Activated CD4-positive, alpha-beta T cell treated with anti-CD3 and anti-CD28 coated beads for 24 hours (primary cell): ENCODE results near the gene CHID1.

Experiments
- DNase-seq, 2 donors: peaks; one replicate each; pipeline ENCODE4 v3.0.0-alpha.2; 2020; ENCODE audit warnings: low read depth in 2 of 2

Gene CHID1

DNA sequence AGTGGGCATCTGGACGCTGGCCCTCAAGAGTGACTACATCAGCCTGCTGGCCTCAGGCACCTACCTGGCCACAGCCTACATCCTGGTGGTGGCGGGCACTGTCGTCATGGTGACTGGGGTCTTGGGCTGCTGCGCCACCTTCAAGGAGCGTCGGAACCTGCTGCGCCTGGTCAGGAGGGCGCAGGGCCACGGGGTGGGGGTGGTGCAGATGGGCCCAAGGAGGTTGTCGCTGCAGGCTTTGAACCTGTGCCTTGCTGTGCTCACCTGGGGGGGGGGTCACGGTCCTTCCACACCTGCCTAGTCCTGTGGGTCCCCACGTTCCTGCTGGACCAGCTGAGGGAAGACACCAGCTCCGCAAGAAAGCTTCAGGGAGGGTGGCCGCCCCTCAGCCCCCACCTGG, 74.3 kb downstream of the CHID1 start:
- DNase-seq: no peak

DNA sequence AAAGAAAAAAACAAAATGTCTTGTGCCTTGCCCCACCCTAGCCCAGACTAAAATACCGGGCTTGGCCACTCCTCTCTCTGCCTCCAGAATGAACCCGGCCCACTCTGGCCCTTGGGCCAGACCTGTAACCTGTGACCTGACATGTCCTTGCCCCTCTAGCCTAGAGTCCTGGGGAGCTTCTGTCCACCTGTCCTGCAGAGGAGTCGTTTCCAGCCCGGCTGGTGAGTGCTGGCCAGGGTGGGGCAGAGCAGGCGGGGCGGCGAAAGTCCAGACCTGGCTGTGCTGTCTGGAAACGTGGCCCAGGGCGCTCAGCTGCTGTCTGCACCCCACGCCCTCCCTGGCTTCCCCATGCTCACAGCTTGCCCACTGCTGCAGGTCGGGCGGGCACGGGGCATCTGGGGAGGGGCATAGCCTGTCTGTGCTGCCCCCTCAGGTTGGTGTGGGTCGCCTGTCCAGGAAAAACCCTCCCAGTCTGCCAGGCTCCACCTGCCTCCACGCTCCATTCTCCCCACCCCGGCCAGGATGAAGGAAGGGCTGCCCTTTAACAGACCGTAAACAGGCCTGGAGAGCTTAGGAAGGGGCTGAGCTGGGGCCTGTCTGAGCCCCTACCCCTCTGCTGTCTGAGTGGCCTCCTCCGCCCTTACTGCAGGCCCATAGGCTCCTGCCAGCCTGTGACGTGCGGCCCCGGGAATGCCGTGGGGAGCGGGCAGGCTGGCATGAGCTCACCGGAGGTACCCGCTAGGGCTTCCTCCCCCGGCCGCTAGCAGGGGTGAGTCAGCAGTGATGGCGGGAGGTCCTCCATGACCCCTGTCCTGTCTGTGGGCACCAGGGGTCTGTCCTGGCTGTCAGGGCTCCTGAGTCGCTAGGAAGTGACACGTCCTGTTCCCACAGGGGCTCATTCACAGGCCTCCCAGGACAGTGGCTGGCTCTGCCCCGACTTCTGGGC, 76.0 kb downstream of the CHID1 start:
- no peak for DNase-seq

DNA sequence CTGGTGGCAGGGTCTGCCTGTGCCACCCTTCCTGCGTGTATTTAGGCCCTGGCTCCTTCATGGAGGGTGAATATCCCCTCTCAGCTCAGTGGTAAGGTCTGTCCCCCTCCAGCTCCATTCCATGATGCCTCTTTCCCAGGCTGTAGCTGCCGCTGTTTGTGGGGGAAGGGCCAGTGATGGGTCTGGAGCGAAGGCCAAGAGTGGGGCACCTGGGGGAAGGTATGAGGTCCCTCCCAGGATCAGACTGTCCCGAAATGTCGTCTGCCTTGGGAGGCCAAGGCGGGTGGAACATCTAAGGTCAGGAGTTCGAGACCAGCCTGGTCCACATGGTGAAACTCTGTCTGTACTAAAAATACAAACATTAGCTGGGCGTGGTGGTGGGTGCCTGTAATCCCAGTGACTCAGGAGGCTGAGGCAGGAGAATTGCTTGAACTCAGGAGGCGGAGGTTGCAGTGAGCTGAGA, 76.7 kb downstream of the CHID1 start:
- no peak for DNase-seq

DNA sequence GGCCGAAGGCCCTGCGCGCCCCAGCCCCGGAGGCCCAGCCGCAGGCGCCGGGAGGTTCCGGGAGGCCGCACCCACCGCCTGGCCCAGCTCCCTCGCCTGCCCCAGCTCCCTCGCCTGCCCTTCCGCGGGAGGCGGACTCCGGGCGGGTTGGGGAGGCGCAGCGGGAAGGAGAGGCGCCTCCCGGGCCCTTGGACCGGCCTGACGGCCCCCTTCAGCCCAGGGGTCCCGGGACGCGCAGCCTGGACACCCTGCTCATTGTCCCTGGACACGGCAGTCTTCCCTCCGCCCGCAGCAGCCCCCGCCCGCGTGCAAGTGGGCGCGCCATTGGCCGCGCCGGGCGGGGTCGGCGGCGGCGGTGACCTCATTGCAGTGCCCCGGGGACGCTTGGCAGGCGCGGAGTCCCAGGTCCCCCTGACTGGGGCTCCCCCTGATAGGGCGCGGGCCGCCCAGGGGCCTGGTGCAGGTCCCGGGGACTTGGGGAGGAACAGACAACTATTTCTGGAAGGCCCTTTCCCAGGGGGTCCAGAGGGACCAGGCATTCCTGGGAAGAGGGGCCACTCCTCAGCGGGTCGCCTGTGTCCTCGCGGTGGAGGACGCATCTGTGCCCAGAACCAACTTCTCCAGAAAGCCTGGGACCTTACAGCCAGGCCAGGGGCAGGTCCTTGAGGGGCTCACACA, 77.4 kb downstream of the CHID1 start:
- no peak for DNase-seq

DNA sequence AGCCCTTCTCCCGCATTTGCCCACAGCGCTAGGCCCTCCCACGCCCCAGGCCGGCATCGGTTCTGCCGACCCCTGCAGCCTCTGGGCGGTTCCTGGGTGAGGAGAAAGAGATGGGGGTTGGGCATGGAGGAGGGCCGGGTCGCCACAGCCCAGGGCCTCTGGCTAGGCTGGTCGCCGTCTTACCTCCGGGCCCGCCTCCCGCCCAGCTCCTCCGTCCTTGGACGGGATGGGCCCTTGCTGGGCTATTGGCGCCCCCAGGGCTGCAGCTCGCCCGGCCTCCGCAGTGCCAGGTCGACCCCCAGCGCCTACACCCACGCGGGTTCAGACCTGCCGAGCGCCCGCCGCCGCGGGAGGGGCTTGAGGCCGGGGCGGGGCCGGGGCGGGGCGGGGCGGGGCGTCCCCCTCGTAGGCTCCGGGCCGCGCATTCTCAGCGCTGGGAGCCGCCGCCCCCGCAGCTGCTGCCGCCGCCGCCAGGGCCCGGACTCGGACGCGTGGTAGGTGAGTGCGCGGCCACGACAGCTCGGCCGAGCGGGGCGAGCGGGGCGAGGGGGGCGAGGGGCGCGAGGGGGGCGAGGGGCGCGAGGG, 78.0 kb downstream of the CHID1 start, which contains the start of gene CD151:
Gene CD151 (plus strand): TSS at position 424 of the 585 bp plus-strand sequence. CDS start 3,118 bp downstream, outside the sequence.
- peak in 1 of 2 donors; percentile 42 for DNase-seq

DNA sequence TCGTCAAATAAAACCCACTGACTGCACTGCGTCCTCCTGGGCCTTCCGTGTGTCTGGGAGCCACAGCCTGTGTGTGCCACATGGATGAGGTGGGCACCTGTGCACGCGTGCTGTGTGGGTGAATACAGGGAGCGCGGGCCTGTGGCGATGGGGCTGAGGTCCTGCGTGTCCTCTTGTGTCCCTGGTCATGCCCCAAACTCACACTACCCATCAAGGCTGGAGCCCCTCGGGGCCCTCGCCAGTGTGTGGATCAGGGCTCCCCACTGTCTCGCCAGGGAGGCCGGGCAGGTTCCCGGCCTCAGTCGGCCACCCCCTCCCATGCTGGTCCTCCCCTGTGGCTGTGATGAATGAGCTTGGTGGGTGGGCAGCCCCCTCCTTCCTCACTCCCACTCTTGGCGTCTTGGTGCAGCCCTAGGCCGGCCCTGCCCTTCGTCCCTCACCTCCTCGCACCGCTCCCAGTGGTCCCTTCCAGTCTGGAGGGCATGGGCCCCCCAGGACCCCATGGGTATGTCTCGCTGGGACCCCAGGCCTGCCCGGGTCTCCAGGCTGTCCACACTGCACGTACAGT, 78.6 kb downstream of the CHID1 start:
- no peak for DNase-seq

DNA sequence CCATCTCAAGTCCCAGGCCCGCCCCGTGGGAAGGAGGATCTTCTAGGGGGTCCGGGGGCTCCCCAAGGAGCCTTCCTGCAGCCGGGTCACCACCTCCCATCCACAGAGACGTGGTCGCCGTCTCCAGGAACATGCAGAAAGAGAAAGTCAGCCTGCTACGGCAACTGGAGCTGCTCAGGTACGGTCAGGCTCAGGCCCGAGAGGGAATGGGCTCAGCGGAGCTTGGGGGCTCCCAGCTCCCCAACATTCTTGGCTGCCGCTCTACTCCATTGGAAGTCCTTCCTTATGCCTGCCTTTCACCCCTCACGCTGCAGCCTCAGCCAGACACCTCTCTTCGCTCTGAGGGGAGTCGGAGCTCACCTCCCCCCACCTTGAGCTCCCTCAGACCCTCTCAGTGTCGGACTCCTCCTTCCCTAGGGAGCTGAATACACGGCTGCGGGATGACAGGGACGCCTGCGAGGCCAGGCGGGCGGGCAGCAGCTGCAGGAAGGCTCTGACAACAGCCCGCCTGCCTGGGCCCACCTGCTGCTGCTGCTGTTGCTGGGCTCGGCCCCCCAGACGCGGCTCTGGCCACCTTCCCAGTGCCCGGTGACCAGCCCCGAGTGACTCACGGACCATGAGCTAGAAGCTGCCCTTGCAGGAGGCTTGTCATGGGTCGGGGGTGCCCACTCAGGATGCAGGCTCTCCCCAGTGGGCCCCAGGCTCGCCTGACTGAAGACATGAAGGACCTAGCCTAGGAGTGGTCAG, 79.3 kb downstream of the CHID1 start:
- DNase-seq: no peak

DNA sequence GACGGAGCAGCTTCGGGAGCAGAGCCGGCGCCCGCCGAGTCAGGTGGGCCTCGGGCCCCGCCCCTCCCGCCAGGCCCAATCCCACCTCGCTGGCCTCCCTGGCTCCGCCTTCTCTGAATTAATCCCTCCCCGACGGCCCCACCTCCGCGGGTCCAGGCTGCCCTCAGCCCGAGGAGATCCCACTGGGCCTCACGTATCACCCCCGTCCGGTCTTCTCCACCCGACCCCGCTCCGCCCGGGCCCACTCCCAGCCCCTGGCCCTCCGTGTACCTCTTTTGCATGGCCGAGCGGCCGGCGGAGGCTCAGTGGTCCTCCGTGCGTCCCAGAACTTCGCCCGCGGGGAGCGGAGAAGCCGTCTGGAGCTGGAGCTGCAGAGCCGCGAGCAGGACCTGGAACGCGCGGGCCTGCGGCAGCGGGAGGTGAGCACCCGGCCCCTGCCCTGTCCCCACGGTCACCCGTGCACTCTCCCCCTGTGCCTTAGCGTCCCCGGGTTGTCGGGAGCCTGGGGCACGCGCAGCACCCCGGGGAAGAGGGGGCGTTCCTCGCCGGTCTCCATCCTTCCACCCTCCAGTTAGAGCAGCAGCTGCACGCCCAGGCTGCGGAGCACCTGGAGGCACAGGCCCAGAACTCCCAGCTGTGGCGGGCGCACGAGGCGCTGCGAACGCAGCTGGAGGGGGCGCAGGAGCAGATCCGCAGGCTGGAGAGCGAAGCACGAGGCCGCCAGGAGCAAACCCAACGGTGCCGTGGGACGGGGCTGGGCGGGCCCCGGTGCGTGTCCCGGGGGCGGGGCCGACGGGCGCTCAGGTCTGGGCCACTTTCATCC, 80.1 kb downstream of the CHID1 start:
- DNase-seq: peak in 1 of 2 donors; percentile 58

DNA sequence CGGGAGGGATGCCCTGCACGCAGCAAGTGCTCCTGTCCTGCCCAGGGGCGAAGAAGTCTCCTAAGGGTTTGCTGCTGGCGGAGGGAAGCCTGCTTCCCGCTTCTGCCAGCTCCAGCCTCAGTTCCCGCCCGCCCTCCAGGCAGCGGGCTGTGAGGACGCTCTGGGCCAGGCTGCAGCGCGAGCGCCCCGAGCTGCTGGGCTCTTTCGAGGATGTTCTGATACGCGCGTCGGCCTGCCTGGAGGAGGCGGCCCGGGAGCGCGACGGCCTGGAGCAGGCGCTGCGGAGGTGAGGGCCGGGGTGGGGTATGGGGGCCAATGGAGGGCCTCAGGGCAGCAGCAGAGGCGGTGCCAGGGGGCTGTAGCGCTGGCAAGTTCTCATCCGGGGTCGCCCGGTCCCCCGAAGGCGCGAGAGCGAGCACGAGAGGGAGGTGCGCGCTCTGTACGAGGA, 80.7 kb downstream of the CHID1 start:
- DNase-seq: no peak

DNA sequence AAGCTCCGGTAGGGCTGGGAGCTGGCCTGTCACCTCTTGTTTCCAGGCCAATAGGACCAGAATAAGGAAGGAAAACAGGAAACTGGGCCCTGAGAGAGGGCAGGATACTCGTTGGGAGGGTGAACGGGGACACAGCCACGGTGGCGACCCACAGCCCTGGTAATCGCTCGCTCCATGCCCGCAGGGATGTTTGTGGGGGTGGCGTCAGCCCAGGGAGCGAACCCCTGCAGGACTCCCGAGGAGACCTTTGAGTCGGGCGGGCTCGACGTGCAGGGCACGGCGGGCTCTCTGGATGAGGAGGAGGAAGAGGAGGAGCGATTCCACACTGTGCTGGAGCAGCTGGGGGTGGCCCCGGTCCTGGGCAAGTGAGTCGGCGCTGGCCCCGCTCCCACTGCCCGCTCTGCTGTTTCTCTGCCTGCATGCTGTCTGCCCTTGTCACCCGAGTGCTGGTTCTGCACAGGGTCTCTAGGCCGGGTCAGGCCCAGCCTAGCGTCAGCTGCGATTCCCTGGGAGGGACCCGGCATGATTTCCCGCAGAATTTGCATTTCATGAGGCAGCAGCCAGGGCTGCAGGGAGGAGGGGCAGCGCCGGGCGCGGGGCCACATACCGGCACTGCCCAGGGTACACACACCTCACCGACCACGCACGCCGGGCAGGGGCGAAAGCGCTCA, 81.3 kb downstream of the CHID1 start:
- no peak for DNase-seq

DNA sequence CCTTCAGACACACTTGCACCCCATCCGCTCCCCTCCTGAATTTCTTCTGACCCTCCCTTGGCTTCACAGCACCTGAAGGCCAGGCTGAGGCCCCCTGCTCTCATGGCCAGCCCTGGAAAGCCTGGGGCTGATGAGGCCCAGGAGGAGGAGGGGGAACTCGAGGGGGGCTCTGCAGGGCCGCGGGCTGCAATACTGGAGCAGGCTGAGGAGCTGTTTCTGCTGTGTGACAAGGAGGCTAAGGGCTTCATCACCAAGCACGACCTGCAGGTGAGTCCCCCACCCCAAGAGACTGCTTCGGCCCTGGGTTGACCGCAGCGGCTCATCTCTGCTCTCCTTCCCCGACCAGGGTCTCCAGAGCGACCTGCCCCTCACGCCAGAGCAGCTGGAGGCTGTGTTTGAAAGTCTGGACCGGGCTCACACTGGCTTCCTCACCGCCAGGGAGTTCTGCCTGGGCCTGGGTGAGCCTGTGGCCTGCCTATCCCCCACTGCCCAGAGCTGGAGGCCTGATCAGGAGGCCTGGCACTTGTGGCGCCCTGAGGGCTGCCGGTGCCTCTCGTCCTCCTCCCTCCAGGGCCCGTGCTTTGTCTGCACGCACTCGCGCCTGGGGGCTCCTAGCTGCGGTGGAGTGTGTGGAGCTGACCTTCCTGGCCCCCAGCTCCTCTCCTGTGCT, 82.0 kb downstream of the CHID1 start:
- no peak for DNase-seq

DNA sequence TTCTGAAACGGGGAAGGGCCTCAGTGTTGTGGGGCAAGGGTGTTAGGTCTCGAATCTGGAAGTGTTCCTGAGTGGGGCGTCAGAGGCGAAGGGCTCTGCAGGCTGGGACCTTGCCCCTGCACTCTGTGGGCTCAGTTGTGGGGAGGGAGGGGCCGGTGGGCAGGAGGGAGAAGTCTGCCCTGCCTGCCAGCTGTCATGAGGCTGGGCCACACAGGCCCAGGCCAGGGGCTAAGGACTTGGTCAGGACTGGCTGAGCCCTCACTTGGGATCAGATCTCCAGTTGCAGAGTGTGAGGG, 82.8 kb downstream of the CHID1 start, which contains the start of gene CRACR2B:
Gene CRACR2B (plus strand): TSS at position 23 of the 296 bp plus-strand sequence. CDS start 689 bp downstream, outside the sequence.
- DNase-seq: no peak

DNA sequence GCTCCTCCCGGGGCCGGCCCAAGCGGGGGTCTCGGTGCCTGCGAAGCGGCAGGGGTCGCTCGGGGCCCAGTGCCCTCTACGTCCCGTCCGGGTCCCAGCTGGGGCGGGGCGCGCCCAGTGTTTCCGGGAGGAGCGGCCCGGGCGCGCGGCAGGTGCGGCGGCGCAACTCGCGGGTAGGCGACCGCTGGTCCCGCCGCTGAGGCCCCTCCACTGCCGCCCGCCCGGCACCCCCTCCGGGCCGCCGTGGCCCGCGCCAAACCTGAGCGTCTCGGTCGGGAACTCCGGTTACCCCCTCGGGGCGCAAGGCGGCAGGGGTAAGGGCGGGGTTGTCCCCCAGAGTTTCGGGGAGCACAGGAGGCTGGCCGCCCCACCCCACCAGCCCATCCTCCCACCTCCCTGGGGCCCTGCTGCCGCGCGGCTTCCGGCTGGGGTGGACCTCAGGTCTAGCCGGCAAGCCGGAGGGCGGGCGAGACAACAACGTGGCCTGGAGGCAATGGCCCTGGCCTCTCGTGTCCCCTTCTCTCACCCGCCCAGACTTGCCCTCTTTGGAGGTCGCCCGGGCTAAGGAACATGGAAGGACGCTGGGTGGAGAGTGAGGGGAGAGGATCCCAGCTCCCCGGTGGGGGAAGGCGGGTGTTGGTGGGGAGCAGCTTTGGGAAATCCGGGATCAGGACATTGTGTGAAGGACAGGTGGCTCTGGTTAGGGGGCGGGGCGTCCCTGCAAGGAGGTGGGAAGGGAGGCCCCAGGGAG, 83.3 kb downstream of the CHID1 start:
- DNase-seq: no peak

DNA sequence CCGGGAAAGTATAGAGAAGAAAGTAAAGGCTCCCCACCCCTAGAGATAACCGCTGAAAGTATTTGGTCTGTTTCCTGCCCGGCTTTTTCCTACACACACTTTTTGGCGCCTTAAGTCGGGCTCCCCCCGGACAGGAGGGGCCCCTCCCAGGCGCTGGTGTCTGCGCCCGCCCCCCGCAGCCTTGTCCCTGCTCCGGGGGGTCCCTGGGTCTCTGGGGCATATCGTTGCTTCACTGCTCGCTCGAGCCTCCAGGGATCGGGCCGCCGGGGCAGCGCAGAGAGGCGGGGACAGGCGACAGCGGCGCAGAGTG, 83.8 kb downstream of the CHID1 start:
- no peak for DNase-seq

DNA sequence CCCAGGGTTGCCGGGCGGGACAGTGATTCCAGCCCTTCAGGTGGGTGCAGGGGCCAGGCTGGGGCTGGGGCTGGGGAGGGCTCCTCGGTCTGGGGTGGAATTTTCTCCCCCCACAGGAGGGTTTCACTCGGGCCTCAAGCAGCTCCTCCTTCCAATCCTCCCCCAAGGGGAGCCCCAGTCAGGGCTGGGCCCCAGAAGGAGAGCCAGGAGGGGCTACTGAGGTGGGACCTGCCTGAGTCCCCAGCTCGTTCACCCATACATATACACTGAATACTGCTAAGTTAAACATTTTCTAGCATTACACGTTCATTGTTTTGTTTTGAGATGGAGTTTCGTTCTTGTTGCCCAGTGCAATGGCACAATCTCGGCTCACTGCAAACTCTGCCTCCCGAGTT, 84.4 kb downstream of the CHID1 start:
- DNase-seq: no peak

DNA sequence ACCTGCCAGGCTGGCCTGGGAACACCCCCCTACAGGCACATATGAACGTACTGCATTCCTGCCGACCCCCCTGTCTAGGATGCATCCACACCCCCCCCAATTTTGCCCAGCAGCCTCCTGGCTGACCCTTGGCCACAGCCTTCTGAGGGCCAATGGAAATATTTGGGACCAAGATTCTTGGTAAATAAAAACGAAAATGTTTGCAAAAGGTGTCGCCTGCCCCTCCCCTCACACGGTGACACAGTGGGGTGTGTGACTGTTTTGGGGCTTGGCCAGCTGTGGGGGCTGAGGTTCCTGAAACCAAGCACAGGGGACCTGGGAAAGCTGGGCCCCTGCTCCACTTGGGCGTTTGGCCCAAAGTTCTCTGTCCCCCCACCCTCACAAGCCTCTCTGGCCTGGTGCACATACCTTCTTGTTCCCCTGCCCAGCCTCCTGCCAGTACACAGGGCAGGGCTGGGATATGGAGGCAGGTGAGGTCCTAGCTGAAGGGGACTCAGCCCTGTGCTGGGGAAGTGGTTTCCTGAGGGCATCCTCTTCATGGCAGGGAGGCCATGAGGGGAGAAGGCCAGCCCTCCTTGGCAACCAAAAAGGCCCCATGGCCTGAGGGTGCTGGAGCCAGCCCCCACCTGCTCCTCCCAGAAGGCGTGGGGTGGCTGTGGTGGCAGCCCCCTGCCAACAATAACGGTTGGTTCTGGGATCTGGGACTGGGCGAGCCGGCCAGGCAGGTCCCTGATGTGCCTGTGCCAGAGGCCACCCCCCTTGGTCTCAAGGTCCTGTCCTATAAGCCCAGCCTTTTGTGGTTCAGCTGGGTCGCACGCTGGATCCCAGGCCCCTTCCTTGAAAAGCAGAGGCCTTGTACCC, 85.0 kb downstream of the CHID1 start:
- no peak for DNase-seq

DNA sequence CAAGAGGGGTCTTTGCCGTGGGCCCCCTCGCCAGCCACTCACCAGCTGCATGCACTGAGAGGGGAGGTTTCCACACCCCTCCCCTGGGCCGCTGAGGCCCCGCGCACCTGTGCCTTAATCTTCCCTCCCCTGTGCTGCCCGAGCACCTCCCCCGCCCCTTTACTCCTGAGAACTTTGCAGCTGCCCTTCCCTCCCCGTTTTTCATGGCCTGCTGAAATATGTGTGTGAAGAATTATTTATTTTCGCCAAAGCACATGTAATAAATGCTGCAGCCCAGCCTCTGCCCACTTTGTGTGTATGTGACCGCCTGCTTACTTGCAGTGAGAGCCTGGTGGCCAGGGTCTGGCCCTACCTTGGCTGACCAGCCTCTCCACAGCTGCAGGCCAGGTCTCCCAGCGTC, 85.7 kb downstream of the CHID1 start:
- DNase-seq: no peak
